Liver (tissue), 3 donors: ENCODE results near the gene SSNA1.

Experiments
- GABPA ChIP-seq, 2 donors: IDR thresholded peaks in 1 of 2; conservative IDR thresholded peaks in 1 of 2; 2 replicates each; pipeline ENCODE4 v1.6.1; 2016; ENCODE audit warnings: antibody characterized with exemption in 2 of 2, mild to moderate bottlenecking in 1 of 2, moderate library complexity in 1 of 2
- SP1 ChIP-seq: IDR thresholded peaks from 2 replicates; pipeline ENCODE4 v1.6.1; 2018; ENCODE audit warnings: antibody characterized with exemption, mild to moderate bottlenecking
- TAF1 ChIP-seq: conservative IDR thresholded peaks from 2 replicates; pipeline ENCODE4 v1.6.1; 2016; ENCODE audit warnings: antibody characterized with exemption, mild to moderate bottlenecking
- ZBTB33 ChIP-seq: IDR thresholded peaks from 2 replicates; pipeline ENCODE4 v1.6.1; 2016; ENCODE audit warnings: antibody characterized with exemption
- TF ChIP-seq, protein P1 (sequence below): fragments of 150-350 bp; IDR thresholded peaks from 2 replicates; pipeline ENCODE4 v1.5.1; 2017; ENCODE audit warnings: improper control_type of control experiment, low read depth, low read length; ENCODE audit not compliant: missing input control
- TF ChIP-seq, protein P2 (sequence below): IDR thresholded peaks from 2 replicates; pipeline ENCODE4 v1.6.1; 2016; ENCODE audit warnings: antibody characterized with exemption
- donor health status: healthy.
- donor health status: healthy.

DNA sequence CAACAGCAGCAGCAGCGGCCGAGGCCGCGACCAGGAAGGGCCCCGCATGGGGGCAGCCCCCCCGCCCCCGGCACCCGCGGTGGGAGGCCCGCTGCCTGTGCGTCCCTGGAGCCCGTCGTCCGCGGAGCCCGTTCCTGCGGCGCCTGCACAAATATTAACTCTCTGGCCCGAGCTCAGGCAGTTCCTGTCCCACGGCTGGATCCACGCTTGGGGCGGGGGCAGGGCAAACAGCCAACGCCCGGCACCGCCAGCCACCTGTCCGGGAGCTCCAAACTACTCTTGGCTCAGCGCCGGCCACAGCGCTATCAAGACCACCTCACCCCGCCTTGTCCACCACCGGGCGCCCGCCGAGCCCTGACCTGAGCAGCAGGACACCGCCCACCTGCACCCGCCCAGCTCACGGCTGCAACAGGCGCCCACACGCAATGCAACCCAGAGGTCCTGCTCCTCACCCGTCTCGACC lies 18.5 kb upstream of the SSNA1 start, which contains the start of gene LRRC26:
- TF ChIP-seq, protein P1, sequence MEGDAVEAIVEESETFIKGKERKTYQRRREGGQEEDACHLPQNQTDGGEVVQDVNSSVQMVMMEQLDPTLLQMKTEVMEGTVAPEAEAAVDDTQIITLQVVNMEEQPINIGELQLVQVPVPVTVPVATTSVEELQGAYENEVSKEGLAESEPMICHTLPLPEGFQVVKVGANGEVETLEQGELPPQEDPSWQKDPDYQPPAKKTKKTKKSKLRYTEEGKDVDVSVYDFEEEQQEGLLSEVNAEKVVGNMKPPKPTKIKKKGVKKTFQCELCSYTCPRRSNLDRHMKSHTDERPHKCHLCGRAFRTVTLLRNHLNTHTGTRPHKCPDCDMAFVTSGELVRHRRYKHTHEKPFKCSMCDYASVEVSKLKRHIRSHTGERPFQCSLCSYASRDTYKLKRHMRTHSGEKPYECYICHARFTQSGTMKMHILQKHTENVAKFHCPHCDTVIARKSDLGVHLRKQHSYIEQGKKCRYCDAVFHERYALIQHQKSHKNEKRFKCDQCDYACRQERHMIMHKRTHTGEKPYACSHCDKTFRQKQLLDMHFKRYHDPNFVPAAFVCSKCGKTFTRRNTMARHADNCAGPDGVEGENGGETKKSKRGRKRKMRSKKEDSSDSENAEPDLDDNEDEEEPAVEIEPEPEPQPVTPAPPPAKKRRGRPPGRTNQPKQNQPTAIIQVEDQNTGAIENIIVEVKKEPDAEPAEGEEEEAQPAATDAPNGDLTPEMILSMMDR = no peak
- TF ChIP-seq ZBTB33 (no peak), TAF1 (no peak), SP1 (no peak), GABPA (IDR thresholded peaks at IDR 0.05 in 1 of 2, conservative IDR thresholded peaks at IDR 0.05 in 1 of 2) (no peak)
- TF ChIP-seq, protein P2, sequence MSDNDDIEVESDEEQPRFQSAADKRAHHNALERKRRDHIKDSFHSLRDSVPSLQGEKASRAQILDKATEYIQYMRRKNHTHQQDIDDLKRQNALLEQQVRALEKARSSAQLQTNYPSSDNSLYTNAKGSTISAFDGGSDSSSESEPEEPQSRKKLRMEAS = no peak
